Esophagus muscularis mucosa (tissue), 4 donors: ENCODE results near the gene PROCA1. TPM values are rescaled to one million over a fixed set of nuclear protein-coding genes. Genes with fewer than 3 reads are reported as not detected.

ENCODE experiments used
- DNase-seq: peaks from one replicate; pipeline ENCODE4 v3.0.0-alpha.2; 2017; ENCODE audit errors: extremely low spot score
- H3K27ac ChIP-seq, 4 donors: fragments of 200-600 bp; sonication (generic); replicated peaks in 1 of 4; 1 replicate in 3 of 4; 2 replicates in 1 of 4; pipeline ENCODE4 v1.5.1; 2016 to 2019; ENCODE audit warnings: mild to moderate bottlenecking in 1 of 4
- H3K27me3 ChIP-seq, 4 donors: fragments of 200-600 bp; sonication (generic); one replicate each; pipeline versions ENCODE4 v1.5.1 to v1.6.0; 2016 to 2019
- H3K36me3 ChIP-seq, 4 donors: fragments of 200-600 bp; sonication (generic); one replicate each; pipeline ENCODE4 v1.5.1; 2016 to 2019
- H3K4me1 ChIP-seq, 4 donors: fragments of 200-600 bp; sonication (generic); one replicate each; pipeline ENCODE4 v1.5.1; 2016 to 2019
- H3K4me3 ChIP-seq, 4 donors: fragments of 200-600 bp; sonication (generic); 1 replicate in 2 of 4; 2 replicates in 2 of 4; pipeline ENCODE4 v1.5.1; 2016 to 2019; ENCODE audit warnings: mild to moderate bottlenecking in 4 of 4, moderate library complexity in 1 of 4
- H3K9me3 ChIP-seq, 4 donors: fragments of 200-600 bp; sonication (generic); 1 replicate in 3 of 4; 2 replicates in 1 of 4; pipeline ENCODE4 v1.5.1; 2016 to 2019
- EP300 ChIP-seq: sonication (generic); formaldehyde crosslinking; IDR thresholded peaks from one replicate; pipeline ENCODE4 v1.6.1; 2017; ENCODE audit warnings: antibody characterized with exemption
- POLR2A ChIP-seq: fragments of 450-650 bp; IDR thresholded peaks from one replicate; pipeline ENCODE4 v1.6.1; 2017; ENCODE audit warnings: antibody characterized with exemption, moderate library complexity, mild to moderate bottlenecking, low read depth
- POLR2AphosphoS5 ChIP-seq, 2 donors: sonication (generic); formaldehyde crosslinking; IDR thresholded peaks; one replicate each; pipeline ENCODE4 v1.6.1; 2017; ENCODE audit warnings: antibody characterized with exemption in 2 of 2
- WGBS: methylation state at CpG from one replicate; pipeline ENCODE4 v1.1.5; 2018; 5-methylcytosine and 5-hydroxymethylcytosine counted together
- intact Hi-C: fragments of 100-400 bp; cut with DNase I; formaldehyde crosslinking; loops from one replicate; pipeline ENCODE4 v1.15.1; 2023
- total RNA-seq, 4 donors: library from RNA; depleted of rRNA; stranded (reverse); fragments of >200 nt; gene quantifications; one replicate each; pipeline versions ENCODE4 v1.1.0 to v1.2.1, GENCODE V29; 2016
- TF ChIP-seq, protein P1 (sequence below), 3 experiments: fragments of 200-600 bp in 2 of 3; fragments of 450-650 bp in 1 of 3; sonication (generic) in 2 of 3; IDR thresholded peaks; one replicate each; pipeline ENCODE4 v1.5.1; 2017 to 2019; ENCODE audit warnings: antibody characterized with exemption in 3 of 3, mild to moderate bottlenecking in 2 of 3, moderate library complexity in 1 of 3

Gene PROCA1
- total RNA-seq, 4 donors from 2014 or later, result 0.50 to 2.1 (median 0.85) TPM

DNA sequence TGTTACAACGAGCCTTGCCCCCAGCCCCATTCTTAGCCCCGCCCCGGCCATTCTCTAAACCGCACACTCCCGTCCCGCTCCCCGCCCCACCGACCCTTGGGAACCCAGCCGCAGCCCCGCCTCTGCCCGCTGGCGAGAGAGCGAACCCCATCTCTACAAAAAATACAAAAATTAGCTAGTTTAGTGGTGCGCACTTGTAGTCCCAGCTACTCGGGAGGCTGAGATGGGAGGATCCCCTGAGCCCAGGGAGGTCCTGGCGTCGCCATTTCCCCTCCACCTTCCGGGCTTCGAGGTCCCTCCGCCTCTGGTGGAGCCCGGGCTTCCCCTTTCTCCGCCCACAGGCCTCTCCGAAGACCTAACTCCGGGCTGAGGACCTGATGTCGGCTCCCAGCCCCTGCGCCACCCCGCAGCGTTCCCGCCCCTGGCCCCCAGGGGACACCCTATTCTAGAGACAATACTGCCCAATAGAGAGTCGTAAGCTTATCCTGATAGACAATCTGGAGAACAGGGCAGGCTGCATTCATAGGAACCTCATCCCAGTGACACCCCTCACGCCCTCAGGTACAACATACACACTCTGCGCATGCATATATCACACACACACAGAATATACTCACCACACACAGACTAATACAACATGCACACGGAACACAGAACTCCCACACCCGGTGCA is 480 bp upstream of the PROCA1 start:
- H3K27me3 ChIP-seq, result no peaks in the 10 kb centered on the region
- intact Hi-C loops, result no loop called here
- 40% methylated on average over 24 of the region's 34 CpGs for WGBS
- peaks cover 30 to 53% (median 43%) of the 10 kb centered on the region in 4 donors for H3K4me1 ChIP-seq
- H3K9me3 ChIP-seq, result no peaks in the 10 kb centered on the region
- peak overlapping the region; percentile 91 to 96 (median 93) for H3K27ac ChIP-seq
- peaks cover 5 to 33% (median 21%) of the 10 kb centered on the region in 4 donors for H3K36me3 ChIP-seq
- no peak for DNase-seq
- peak overlapping the region; percentile 65 to 79 (median 72) for H3K4me3 ChIP-seq
- TF ChIP-seq POLR2A (no peak), EP300 (no peak), POLR2AphosphoS5 (IDR thresholded peaks at IDR 0.05) (no peak)
- TF ChIP-seq, protein P1, sequence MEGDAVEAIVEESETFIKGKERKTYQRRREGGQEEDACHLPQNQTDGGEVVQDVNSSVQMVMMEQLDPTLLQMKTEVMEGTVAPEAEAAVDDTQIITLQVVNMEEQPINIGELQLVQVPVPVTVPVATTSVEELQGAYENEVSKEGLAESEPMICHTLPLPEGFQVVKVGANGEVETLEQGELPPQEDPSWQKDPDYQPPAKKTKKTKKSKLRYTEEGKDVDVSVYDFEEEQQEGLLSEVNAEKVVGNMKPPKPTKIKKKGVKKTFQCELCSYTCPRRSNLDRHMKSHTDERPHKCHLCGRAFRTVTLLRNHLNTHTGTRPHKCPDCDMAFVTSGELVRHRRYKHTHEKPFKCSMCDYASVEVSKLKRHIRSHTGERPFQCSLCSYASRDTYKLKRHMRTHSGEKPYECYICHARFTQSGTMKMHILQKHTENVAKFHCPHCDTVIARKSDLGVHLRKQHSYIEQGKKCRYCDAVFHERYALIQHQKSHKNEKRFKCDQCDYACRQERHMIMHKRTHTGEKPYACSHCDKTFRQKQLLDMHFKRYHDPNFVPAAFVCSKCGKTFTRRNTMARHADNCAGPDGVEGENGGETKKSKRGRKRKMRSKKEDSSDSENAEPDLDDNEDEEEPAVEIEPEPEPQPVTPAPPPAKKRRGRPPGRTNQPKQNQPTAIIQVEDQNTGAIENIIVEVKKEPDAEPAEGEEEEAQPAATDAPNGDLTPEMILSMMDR (IDR thresholded peaks at IDR 0.05), result no peak

DNA sequence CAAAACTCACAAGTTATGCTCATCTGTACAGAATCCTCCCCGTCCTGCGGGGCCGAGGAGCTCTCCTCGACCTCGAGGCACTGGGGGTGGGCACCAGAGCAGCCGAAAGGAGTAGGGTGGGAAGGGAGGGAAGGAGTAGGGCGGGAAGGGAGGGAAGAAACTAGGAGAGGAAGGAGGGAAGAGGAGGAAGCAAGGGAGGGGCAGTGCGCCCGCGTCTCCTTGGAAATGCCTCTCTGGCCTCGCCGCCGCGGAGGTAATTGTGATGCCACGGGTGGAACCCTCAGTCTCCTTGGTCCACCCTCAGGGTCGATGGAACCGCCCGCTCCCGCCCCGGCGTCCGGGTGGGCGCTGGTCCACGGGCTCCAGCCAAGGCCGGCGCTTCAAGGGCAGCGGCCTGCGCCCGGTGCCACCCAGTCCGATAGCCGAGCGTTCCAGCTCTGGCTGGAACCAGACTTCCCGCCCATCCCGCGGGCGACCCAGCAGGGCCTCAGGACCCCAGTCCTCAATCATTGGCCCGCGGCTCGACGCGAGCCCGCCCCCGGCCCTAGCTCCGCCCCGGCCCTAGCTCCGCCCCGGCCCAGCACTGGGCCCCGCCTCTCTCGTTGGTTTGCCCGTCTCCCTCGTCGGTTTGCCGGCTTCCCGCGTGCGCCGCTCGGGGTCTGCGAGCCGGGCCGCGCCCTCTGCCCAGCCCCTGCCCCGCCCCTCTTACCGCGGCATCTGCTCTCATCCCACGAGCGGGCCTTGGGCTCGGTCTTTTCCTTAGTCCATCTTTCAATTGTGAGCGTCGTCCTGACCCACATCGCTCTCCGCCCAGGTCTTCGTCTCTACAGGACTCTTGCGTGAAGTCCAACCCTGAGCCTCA is 596 bp downstream of the PROCA1 start:
- H3K4me1 ChIP-seq, result peaks cover 22 to 43% (median 32%) of the 10 kb centered on the region in 4 donors
- intact Hi-C loops, result no loop called here
- DNase-seq, result peak; percentile 96
- TF ChIP-seq POLR2AphosphoS5 (IDR thresholded peaks at IDR 0.05) (peak; percentile 80 to 90), EP300 (no peak), POLR2A (peak; percentile 27)
- TF ChIP-seq, protein P1 (IDR thresholded peaks at IDR 0.05), result no peak
- H3K27me3 ChIP-seq, result no peaks in the 10 kb centered on the region
- H3K36me3 ChIP-seq, result peaks cover 5 to 33% (median 21%) of the 10 kb centered on the region in 4 donors
- no peaks in the 10 kb centered on the region for H3K9me3 ChIP-seq
- 1% methylated on average over 34 of the region's 74 CpGs for WGBS
- peak overlapping the region; percentile 65 to 79 (median 72) for H3K4me3 ChIP-seq
- H3K27ac ChIP-seq, result peak overlapping the region; percentile 91 to 96 (median 93)

DNA sequence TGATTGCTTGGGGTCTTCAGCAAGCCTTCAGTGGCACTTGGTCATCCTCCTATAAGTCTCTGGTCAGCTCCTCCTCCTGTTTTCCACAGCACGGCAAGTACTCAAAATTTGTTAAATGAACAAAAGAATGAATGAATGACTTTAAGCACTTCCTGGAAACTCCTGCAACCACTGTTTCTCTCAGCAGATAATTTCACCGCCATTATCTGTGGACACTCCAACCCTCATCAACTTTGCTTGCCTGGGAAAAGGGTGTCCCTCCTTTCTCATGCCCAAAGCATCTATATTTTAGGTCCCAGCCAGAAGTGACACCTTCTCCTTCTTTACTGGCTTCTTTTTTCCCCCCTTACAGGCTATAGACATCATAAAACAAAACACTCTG is 4.4 kb downstream of the PROCA1 start:
- intact Hi-C loops, result loop anchor here (5.0 kb wide), 1 partner anchor 45 kb away; the partner anchor contains the start of genes SDF2 and SUPT6H
- 94% methylated on average over 2 of the region's 2 CpGs for WGBS

DNA sequence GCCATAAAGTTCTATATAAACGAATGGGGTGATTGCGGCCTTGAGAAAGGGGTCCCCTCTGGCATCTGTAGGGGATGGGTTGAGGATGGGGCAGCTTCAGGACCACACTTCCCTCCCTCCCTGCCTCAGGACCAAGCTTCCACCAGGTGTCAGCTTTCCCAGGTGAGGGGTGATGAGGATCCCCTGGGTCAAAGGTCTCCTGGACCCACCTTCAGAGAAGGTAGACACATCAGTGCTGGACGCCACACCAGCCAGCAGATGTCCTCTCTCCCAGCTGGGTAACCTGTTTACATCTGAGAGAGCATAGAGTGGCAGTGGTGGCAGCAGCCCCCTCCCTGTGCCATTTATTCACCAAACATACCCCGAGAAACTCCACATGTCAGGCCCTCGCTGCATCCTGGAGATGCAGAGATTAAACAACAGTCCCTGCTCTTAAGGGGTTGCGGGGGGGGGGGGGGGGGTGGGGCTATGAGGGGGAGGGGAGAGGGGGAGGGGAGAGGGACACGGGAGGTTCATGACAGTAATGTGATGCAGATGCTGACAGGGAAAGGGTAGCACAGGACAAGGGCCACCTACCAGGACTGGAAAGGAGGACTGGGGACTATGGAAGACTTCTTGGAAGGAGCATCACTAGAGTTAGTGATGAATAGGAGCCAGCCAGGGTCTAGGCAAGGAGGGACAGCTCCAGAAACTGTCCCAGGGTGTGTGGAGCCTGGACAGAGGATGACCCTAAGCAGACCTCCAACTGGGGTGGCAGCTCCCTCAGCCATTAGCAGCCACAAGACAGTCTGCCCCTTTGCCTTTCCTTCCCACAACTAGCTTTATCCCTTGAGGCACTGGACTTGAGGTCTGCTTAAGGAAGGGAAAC is 5.0 kb downstream of the PROCA1 start:
- 64% methylated on average over 7 of the region's 7 CpGs for WGBS
- Histone ChIP-seq H3K27ac (no peak overlapping the region), H3K27me3 (no peaks in the 10 kb centered on the region), H3K9me3 (no peaks in the 10 kb centered on the region), H3K4me1 (peaks cover 8 to 19% (median 16%) of the 10 kb centered on the region in 4 donors), H3K36me3 (peaks cover 16 to 34% (median 29%) of the 10 kb centered on the region in 4 donors), H3K4me3 (no peak overlapping the region)
- intact Hi-C loops, result loop anchor here (5.0 kb wide), 1 partner anchor 44 kb away; the partner anchor contains the start of genes SDF2 and SUPT6H
- no peak for DNase-seq
- TF ChIP-seq, protein P1 (IDR thresholded peaks at IDR 0.05), result no peak
- no peak for TF ChIP-seq EP300
- no peak for TF ChIP-seq POLR2AphosphoS5 (IDR thresholded peaks at IDR 0.05)
- no peak for TF ChIP-seq POLR2A

More for the DNA sequence above, 4.4 kb downstream of the PROCA1 start:
- no peak overlapping the region for H3K4me3 ChIP-seq
- H3K4me1 ChIP-seq, result peaks cover 14 to 25% (median 22%) of the 10 kb centered on the region in 4 donors
- H3K9me3 ChIP-seq, result no peaks in the 10 kb centered on the region
- TF ChIP-seq, protein P1 (IDR thresholded peaks at IDR 0.05), result no peak
- TF ChIP-seq EP300, result no peak
- no peak for TF ChIP-seq POLR2A
- TF ChIP-seq POLR2AphosphoS5 (IDR thresholded peaks at IDR 0.05), result no peak
- DNase-seq, result no peak
- peaks cover 10 to 28% (median 23%) of the 10 kb centered on the region in 4 donors for H3K36me3 ChIP-seq
- H3K27ac ChIP-seq, result no peak overlapping the region
- no peaks in the 10 kb centered on the region for H3K27me3 ChIP-seq
